WTC11 (cell line): Measurements from ENCODE around the gene PEX7. TPM values are rescaled to one million over a fixed set of nuclear protein-coding genes. Genes with fewer than 3 reads are reported as not detected.

Source experiments
- ATAC-seq: fragments of 200-7000 bp; cut with Tn5 transposase; 2 replicates; pipeline ENCODE4 v1.10.0; 2021; ENCODE audit warnings: mild to moderate bottlenecking, moderate library complexity
- CTCF ChIA-PET: fragments of 300-600 bp; sonication (Branson Sonifier 250); formaldehyde crosslinking; loops from one replicate; lab custom pipeline; 2021; ENCODE audit warnings: antibody characterized with exemption; lab: Charles Lee
- POLR2A ChIA-PET: fragments of 350-600 bp; sonication (Branson Sonifier 250); formaldehyde crosslinking; loops from one replicate; lab custom pipeline; 2021; ENCODE audit warnings: antibody characterized with exemption; lab: Charles Lee
- DNase-seq: peaks from one replicate; pipeline ENCODE4 v3.0.0; 2021; ENCODE audit warnings: low spot score
- H3K27ac Mint-ChIP-seq: 2 replicates; pipeline ENCODE4 v1.8.0; 2021; ENCODE audit warnings: mixed read lengths
- H3K27me3 Mint-ChIP-seq: 2 replicates; pipeline ENCODE4 v1.8.0; 2021; ENCODE audit warnings: low read depth, mild to moderate bottlenecking, moderate library complexity, mixed read lengths
- H3K36me3 Mint-ChIP-seq: 2 replicates; pipeline ENCODE4 v1.8.0; 2021; ENCODE audit warnings: mixed read lengths
- H3K4me1 Mint-ChIP-seq: 2 replicates; pipeline ENCODE4 v1.8.0; 2022; ENCODE audit warnings: mixed read lengths
- H3K4me3 Mint-ChIP-seq: 2 replicates; pipeline ENCODE4 v1.8.0; 2021; ENCODE audit warnings: mild to moderate bottlenecking, moderate library complexity, mixed read lengths
- H3K9me3 Mint-ChIP-seq: 2 replicates; pipeline ENCODE4 v1.8.0; 2021; ENCODE audit warnings: mixed read lengths
- CTCF ChIP-seq: fragments of 200-600 bp; IDR thresholded peaks from 2 replicates; pipeline ENCODE4 v1.8.0; 2022; ENCODE audit warnings: antibody characterized with exemption
- ETV6 ChIP-seq: sonication (generic); formaldehyde crosslinking; IDR thresholded peaks from 2 replicates; pipeline ENCODE4 v1.8.1; 2022; ENCODE audit warnings: mild to moderate bottlenecking, missing genetic modification reagents
- MLX ChIP-seq: sonication (generic); formaldehyde crosslinking; IDR thresholded peaks from 2 replicates; pipeline ENCODE4 v1.8.1; 2023; ENCODE audit warnings: mild to moderate bottlenecking, missing genetic modification reagents, moderate library complexity
- MXD4 ChIP-seq: fragments of 250-450 bp; sonication (Bioruptor Pico); IDR thresholded peaks from 2 replicates; pipeline ENCODE4 v1.8.0; 2021; ENCODE audit warnings: mild to moderate bottlenecking, moderate library complexity, borderline replicate concordance
- NFATC4 ChIP-seq: fragments of 250-450 bp; sonication (Bioruptor Pico); IDR thresholded peaks from 2 replicates; pipeline ENCODE4 v1.9.0; 2021; ENCODE audit warnings: mild to moderate bottlenecking
- NFE2L1 ChIP-seq: sonication (generic); formaldehyde crosslinking; IDR thresholded peaks from 2 replicates; pipeline ENCODE4 v1.8.1; 2023; ENCODE audit warnings: missing genetic modification reagents
- PRRX2 ChIP-seq: fragments of 250-450 bp; sonication (Bioruptor Pico); IDR thresholded peaks from 2 replicates; pipeline ENCODE4 v1.8.0; 2021; ENCODE audit warnings: mild to moderate bottlenecking
- RORB ChIP-seq: fragments of 250-450 bp; sonication (Bioruptor Pico); IDR thresholded peaks from 2 replicates; pipeline ENCODE4 v1.9.0; 2021; ENCODE audit warnings: mild to moderate bottlenecking
- SMAD4 ChIP-seq: sonication (generic); formaldehyde crosslinking; IDR thresholded peaks from 2 replicates; pipeline ENCODE4 v1.8.0; 2022; ENCODE audit warnings: mild to moderate bottlenecking, missing genetic modification reagents
- ZNF138 ChIP-seq: sonication (generic); formaldehyde crosslinking; conservative IDR thresholded peaks from 2 replicates; pipeline ENCODE4 v1.8.1; 2022; ENCODE audit warnings: mild to moderate bottlenecking, moderate library complexity, missing genetic modification reagents
- ZNF219 ChIP-seq: sonication (generic); formaldehyde crosslinking; IDR thresholded peaks from 2 replicates; pipeline ENCODE4 v1.8.0; 2023; ENCODE audit warnings: missing genetic modification reagents, mild to moderate bottlenecking, borderline replicate concordance
- ZNF232 ChIP-seq: sonication (generic); formaldehyde crosslinking; IDR thresholded peaks from 2 replicates; pipeline ENCODE4 v1.8.0; 2022; ENCODE audit warnings: mild to moderate bottlenecking, missing genetic modification reagents
- total RNA-seq: library from RNA; stranded (reverse); gene quantifications from 3 replicates; pipeline ENCODE4 v1.2.3, GENCODE V29; 2021
- TF ChIP-seq, protein P1 (sequence below): sonication (generic); formaldehyde crosslinking; IDR thresholded peaks from 2 replicates; pipeline ENCODE4 v1.8.1; 2022; ENCODE audit warnings: missing genetic modification reagents, borderline replicate concordance
- TF ChIP-seq, protein P2 (sequence below): sonication (generic); formaldehyde crosslinking; IDR thresholded peaks from 2 replicates; pipeline ENCODE4 v1.8.1; 2022; ENCODE audit warnings: low read depth, missing genetic modification reagents, borderline replicate concordance
- TF ChIP-seq, protein P3 (sequence below): sonication (generic); formaldehyde crosslinking; conservative IDR thresholded peaks from 2 replicates; pipeline ENCODE4 v1.8.1; 2022; ENCODE audit warnings: mild to moderate bottlenecking, missing genetic modification reagents
- TF ChIP-seq, protein P4 (sequence below): sonication (generic); formaldehyde crosslinking; IDR thresholded peaks from 2 replicates; pipeline ENCODE4 v1.8.0; 2022; ENCODE audit warnings: mild to moderate bottlenecking, missing genetic modification reagents

Gene PEX7
- total RNA-seq, 1 experiment from 2014 or later = 9.8 TPM

- DNase-seq (no peak), ATAC-seq (no peak)
- no peak overlapping the region for H3K27ac Mint-ChIP-seq
- POLR2A ChIA-PET = no interaction called here
- H3K27me3 Mint-ChIP-seq = peaks cover 39% of the 10 kb centered on the region
- peaks cover 13% of the 10 kb centered on the region for H3K36me3 Mint-ChIP-seq
- no peak overlapping the region for H3K4me3 Mint-ChIP-seq
- peaks cover 13% of the 10 kb centered on the region for H3K4me1 Mint-ChIP-seq
- no peaks in the 10 kb centered on the region for H3K9me3 Mint-ChIP-seq
- TF ChIP-seq, protein P1, sequence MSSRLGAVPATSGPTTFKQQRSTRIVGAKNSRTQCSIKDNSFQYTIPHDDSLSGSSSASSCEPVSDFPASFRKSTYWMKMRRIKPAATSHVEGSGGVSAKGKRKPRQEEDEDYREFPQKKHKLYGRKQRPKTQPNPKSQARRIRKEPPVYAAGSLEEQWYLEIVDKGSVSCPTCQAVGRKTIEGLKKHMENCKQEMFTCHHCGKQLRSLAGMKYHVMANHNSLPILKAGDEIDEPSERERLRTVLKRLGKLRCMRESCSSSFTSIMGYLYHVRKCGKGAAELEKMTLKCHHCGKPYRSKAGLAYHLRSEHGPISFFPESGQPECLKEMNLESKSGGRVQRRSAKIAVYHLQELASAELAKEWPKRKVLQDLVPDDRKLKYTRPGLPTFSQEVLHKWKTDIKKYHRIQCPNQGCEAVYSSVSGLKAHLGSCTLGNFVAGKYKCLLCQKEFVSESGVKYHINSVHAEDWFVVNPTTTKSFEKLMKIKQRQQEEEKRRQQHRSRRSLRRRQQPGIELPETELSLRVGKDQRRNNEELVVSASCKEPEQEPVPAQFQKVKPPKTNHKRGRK = no peak
- no peak for TF ChIP-seq PRRX2
- CTCF ChIA-PET = no interaction called here
Observed at GRCh38 chr6:136820561-136820960, 1.8 kb upstream of the PEX7 start.

- POLR2A ChIA-PET = interaction anchor here (0.6 to 1.6 kb wide), 2 partner anchors 9 to 301 kb away, joined by 3 to 4 read pairs; no protein-coding TSS in a partner anchor
- peaks cover 23% of the 10 kb centered on the region for H3K36me3 Mint-ChIP-seq
- H3K27ac Mint-ChIP-seq = peak overlapping the region; percentile 70; the same call in 1 of the 2 replicates
- peaks cover 39% of the 10 kb centered on the region for H3K27me3 Mint-ChIP-seq
- peaks cover 13% of the 10 kb centered on the region for H3K4me1 Mint-ChIP-seq
- peak overlapping the region; percentile 82 for H3K4me3 Mint-ChIP-seq
- TF ChIP-seq ETV6 (CRISPR knock-in tag) = no peak
- TF ChIP-seq, protein P2, sequence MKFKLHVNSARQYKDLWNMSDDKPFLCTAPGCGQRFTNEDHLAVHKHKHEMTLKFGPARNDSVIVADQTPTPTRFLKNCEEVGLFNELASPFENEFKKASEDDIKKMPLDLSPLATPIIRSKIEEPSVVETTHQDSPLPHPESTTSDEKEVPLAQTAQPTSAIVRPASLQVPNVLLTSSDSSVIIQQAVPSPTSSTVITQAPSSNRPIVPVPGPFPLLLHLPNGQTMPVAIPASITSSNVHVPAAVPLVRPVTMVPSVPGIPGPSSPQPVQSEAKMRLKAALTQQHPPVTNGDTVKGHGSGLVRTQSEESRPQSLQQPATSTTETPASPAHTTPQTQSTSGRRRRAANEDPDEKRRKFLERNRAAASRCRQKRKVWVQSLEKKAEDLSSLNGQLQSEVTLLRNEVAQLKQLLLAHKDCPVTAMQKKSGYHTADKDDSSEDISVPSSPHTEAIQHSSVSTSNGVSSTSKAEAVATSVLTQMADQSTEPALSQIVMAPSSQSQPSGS (CRISPR knock-in tag) = no peak
- no peak for TF ChIP-seq ZNF138 (CRISPR knock-in tag)
- TF ChIP-seq NFATC4 (CRISPR knock-in tag) = no peak
- TF ChIP-seq, protein P3, sequence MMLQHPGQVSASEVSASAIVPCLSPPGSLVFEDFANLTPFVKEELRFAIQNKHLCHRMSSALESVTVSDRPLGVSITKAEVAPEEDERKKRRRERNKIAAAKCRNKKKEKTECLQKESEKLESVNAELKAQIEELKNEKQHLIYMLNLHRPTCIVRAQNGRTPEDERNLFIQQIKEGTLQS (CRISPR knock-in tag) = no peak
- TF ChIP-seq NFE2L1 (CRISPR knock-in tag) = no peak
- TF ChIP-seq MXD4 (CRISPR knock-in tag) = no peak
- TF ChIP-seq CTCF = no peak
- TF ChIP-seq PRRX2 = no peak
- no peak for TF ChIP-seq ZNF219 (CRISPR knock-in tag)
- TF ChIP-seq RORB (CRISPR knock-in tag) = no peak
- CTCF ChIA-PET = interaction anchor here (1.0 to 2.0 kb wide), 5 partner anchors 28 to 203 kb away, joined by 3 to 8 read pairs (median 4); partner anchors contain the start of gene MAP3K5
- no peaks in the 10 kb centered on the region for H3K9me3 Mint-ChIP-seq
- DNase-seq = no peak
- no peak for ATAC-seq
Observed at GRCh38 chr6:136822046-136822375, 381 bp upstream of the PEX7 start.

GRCh38 chr6:136823128-136823660 is 802 bp downstream of the PEX7 start:
- peaks cover 33% of the 10 kb centered on the region for H3K36me3 Mint-ChIP-seq
- TF ChIP-seq, protein P4, sequence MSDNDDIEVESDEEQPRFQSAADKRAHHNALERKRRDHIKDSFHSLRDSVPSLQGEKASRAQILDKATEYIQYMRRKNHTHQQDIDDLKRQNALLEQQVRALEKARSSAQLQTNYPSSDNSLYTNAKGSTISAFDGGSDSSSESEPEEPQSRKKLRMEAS (CRISPR knock-in tag) = 0 out of 2 replicates have a peak, but pooled peaks have one; percentile 3
- TF ChIP-seq ZNF138 (CRISPR knock-in tag) (no peak), MLX (CRISPR knock-in tag) (no peak), SMAD4 (CRISPR knock-in tag) (0 out of 2 replicates have a peak, but pooled peaks have one; percentile 6), ZNF232 (0 out of 2 replicates have a peak, but pooled peaks have one; percentile 6)
- POLR2A ChIA-PET = interaction anchor here (0.8 to 1.6 kb wide), 2 partner anchors 8 to 36 kb away, joined by 3 to 4 read pairs; no protein-coding TSS in a partner anchor
- peak overlapping the region; percentile 84 for H3K4me3 Mint-ChIP-seq
- peaks cover 27% of the 10 kb centered on the region for H3K27me3 Mint-ChIP-seq
- ATAC-seq = no peak; the same call in 1 of the 2 replicates
- H3K27ac Mint-ChIP-seq = peak overlapping the region; percentile 71
- DNase-seq = no peak
- no peaks in the 10 kb centered on the region for H3K9me3 Mint-ChIP-seq
- CTCF ChIA-PET = interaction anchor here (0.6 to 2.0 kb wide), 8 partner anchors 31 to 204 kb away, joined by 3 to 8 read pairs (median 3); partner anchors contain the start of gene MAP3K5
- H3K4me1 Mint-ChIP-seq = peaks cover 13% of the 10 kb centered on the region
